ENCODE results near the gene USP2.
"Not testable (repeated sequence)": the region's sequence is repeated elsewhere in the genome, so short reads cannot be mapped to it uniquely, and the experiment has no call there.

USP2 gene

DNA sequence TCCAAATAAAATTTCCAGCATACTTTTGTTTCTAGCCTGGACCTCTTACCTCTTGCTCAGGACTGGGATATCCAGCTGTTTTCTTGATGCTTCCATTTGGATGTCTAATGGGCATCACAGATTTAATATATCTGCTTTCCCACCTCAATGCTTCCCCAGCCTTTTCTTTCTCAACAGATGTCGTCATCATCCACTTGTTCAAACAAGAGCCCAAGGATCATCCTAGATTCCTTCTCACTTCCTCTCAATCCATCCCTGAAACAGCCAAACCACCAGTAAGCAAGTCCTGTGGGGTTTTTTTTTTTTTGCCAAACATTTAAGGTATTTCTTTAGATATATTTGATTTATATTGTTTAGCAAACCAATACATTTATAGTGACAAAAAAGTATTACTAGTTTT, 29.0 kb upstream of the USP2 start:
- DNase-seq = no peak

DNA sequence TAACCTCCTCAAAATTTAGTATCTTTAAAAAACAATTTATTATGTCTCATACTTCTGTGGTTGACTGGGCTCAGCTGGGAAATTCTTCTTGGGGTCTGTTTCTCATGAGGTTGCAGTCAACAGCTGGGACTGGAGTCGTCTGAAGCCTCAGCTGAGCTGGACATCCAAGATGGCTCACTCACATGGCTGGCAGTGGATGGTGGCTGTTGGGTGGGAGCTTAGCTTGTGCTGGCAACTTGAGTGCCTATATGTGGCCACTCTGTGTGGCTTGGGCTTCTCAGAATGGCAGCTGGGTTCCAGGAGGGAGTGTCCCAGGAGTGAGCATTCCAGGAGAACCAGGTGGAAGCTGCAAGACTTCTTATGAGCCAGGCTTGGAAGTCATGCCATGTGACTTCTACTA, 28.2 kb upstream of the USP2 start:
- DNase-seq = no peak

DNA sequence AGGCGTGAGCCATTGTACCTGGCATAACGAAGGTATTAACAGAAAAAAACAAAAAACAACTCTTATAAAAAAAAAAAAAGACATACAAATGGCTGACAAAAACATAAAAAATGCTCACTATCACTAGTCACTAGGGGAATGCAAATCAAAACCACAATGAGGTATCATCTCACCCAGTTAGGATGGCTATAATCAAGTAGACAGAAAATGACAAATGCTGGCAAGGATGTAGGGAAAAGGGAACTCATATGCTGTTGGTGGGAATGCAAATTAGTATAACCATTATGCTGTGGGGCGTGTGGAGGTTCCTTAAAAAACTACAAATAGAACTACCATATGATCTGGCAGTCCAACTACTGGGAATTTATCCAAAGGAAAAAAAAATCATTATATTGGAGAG, 24.5 kb upstream of the USP2 start:
- DNase-seq = no peak

- DNase-seq = not testable (repeated sequence)
Measured at GRCh38 chr11:119405448-119405847, 24.0 kb upstream of the USP2 start.

GRCh38 chr11:119404872-119405271, 23.4 kb upstream of the USP2 start:
- no peak for DNase-seq

GRCh38 chr11:119403021-119403420, 21.5 kb upstream of the USP2 start:
- DNase-seq = no peak

DNA sequence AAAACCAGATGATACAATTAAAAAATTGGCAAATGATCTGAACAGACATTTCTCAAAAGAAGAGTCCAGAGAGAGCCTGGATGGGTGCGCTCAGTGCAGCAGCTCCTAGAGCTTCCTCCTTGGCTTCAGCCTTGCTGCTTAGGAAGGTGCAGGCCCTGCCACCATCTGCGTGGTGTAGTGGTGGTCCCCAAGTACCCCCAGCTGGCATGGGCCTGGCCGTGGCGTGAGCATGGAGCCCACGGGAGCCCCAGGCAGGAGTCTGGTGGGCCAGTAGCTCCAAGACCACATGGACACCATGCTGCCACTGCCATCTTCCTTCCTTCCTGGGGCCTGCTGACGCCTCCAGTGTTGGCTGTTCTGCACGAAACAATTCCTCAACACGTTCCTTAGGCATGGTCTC, 21.0 kb upstream of the USP2 start:
- no peak for DNase-seq

DNA sequence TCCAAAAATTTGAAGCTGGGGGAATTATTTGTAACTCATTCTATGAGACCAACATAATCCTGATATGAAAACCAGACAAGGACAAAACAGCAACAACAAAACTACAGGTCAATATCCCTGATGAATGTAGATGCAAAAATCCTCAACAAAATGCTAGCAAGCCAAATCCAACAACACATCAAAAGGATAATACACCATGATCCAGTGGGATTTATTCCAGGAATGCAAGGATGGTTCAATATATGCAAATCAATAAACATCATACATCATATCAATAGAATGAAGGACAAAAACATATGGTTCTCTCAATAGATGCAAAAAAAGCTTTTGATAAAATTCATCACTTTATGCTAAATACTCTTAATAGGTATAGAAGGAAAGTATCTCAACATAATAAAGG, 19.4 kb upstream of the USP2 start:
- no peak for DNase-seq

DNA sequence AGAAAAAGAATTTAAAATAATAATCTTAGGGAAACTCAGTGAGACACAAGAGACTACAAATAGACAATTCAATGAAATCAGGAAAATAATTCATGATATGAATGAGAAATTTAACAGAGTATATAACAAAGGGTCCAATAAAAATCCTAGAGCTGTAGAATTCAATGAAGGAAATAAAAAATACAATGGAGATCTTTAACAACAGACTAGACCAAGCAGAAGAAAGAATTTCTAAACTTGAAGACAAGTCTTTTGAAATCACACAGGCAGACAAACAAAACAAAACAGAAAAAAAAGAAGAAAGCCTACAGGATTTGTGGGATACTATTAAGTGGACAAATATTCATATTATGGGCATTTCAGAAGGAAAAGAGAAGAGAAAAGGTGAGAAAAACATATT, 16.2 kb upstream of the USP2 start:
- DNase-seq = no peak

DNA sequence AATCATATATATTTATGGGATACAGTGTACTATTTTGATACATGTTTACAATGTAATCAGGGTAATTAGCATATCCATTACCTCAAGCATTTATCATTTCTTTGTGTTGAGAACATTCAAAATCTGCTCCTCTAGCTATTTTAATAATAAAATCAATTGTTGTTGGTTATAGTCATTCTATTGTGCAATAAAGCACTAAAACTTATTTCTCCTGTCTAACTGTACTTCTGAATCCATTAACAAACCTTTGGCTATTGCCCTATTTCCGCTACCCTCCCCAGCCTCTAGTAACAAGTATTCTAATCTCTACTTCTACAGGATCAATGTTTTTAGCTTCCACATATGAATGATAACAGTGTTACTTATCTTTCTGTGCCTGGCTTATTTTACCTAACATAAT, 15.3 kb upstream of the USP2 start:
- no peak for DNase-seq

GRCh38 chr11:119391275-119391674, 9.8 kb upstream of the USP2 start:
- DNase-seq = no peak

DNA sequence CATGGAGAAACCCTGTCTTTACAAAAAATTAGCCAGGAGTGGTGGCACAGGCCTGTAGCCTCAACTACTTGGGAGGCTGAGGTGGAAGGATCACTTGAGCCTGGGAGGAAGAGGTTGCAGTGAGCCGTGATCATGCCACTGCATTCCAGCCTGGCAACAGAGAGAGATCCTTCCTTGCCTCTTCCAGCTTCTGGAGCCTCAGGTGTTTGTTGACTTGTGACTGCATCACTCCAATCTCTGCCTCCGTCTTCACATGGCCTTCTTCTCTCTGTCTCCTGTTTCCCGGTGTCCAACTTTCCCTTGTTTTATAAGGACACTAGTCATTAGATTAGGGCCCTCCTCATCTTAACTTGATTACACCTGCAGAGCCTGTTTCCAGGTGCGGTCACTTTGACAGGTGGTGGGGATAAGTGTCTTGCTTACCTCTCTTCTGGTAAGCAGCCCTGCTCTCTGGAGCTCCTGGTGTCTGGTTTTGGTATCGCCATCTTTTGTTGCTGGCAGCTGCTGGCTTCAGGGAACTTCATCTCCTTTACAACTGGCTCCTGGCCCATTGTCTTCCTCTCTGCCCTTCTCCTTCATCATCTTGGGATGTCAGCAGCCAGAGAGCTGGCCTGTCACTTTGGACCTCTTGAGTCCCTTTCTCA, 8.2 kb upstream of the USP2 start:
- no peak for DNase-seq

DNA sequence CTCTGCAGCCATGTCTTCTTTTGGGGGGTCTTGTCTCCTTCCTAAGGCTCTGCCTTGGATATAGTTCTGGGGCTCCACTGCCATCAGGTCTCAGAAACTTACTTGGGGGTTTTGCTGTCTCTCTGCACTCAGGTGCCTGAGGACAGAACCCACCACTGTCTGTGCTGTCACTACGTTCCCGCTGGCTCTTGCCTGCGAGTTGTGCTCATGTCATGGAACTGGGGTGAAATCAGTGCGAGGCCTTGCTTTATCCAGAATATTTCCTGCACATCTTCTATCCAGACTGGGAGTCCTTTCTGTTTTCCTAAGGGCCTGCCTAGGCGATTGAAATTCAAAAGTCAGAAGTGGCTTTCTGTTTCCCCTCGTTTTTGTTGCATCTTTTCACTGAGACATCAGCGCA, 6.6 kb upstream of the USP2 start:
- no peak for DNase-seq

DNA sequence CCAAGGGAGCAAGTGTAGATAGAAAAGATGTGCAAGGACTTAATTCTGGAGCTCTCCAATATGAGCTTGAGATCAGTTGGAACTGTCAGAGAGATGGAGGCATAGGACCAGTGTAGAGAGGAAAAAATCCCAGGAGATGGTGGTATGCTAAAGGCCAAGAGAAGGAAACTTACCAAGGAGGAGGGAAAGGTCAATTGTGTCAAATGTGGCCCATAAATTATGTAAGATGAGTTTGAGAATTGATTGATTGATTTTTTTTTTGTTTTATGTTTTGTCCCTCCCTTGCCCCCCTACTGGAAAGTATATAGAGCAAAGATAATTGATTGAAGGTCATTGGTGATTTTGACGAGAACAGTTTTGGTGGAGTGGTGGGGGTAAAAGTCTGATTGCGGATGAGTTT, 2.8 kb upstream of the USP2 start:
- no peak for DNase-seq

DNA sequence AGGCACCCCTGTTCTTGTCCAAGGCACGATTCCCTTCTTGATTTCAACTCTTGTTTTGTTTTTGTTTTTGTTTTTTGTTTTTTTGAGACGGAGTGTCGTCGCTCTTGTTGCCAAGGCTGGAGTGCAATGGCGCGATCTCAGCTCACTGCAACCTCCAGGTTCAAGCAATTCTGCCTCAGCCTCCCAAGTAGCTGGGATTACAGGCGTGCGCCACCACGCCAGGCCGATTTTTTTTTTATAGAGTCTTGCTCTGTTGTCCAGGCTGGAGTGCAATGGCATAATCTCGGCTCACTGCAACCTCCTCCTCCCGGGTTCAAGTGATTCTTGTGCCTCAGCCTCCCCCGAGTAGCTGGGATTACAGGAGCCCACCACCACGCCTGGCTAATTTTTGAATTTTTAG, 1.0 kb upstream of the USP2 start:
- DNase-seq = not testable (repeated sequence)

- no peak for DNase-seq
Measured at GRCh38 chr11:119382101-119382500, 611 bp upstream of the USP2 start.

- DNase-seq = no peak
Measured at GRCh38 chr11:119380827-119381180, 686 bp downstream of the USP2 start.

- DNase-seq = no peak
Measured at GRCh38 chr11:119380160-119380826, 1.2 kb downstream of the USP2 start.

- no peak for DNase-seq
Measured at GRCh38 chr11:119378851-119379465, 2.5 kb downstream of the USP2 start.

- DNase-seq = no peak
Measured at GRCh38 chr11:119377961-119378667, 3.4 kb downstream of the USP2 start.

DNA sequence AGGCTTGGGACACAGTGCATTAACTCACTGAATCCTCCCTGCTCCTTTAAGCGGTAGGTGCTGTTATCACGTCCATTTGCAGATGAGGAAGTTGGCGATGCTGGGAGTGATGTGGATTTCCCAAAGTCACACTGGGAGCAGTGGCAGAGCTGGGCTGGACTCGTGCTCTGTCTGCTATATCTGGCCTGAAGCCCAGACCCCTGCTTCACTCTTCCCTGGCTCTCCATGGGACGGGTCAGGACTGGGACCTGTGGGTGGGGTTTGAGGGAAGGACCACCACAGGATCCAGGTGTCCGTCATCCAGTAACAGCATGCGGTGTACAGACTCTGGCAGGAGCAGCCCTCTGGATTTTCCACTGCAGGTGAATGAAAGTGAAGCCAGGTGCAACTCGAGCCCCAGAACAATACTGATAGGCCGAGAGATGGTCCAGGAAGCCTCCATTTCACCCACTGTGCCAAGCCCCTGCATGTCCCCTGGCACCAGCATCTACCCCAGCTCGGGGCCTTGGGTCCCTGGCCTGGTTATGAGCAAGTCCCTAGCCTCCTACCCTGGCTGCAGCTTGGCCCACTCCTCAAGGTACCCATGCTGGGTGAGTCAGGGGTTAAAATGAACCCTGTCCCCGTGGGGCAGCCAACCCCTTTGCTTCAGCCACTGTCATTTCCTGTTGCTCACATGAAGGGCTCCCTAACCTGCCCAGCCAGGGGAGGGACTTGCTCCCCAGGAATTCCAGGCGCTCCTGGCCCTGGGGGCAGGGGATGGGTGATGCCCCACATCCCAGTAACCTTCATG, 4.2 kb downstream of the USP2 start:
- no peak for DNase-seq

DNA sequence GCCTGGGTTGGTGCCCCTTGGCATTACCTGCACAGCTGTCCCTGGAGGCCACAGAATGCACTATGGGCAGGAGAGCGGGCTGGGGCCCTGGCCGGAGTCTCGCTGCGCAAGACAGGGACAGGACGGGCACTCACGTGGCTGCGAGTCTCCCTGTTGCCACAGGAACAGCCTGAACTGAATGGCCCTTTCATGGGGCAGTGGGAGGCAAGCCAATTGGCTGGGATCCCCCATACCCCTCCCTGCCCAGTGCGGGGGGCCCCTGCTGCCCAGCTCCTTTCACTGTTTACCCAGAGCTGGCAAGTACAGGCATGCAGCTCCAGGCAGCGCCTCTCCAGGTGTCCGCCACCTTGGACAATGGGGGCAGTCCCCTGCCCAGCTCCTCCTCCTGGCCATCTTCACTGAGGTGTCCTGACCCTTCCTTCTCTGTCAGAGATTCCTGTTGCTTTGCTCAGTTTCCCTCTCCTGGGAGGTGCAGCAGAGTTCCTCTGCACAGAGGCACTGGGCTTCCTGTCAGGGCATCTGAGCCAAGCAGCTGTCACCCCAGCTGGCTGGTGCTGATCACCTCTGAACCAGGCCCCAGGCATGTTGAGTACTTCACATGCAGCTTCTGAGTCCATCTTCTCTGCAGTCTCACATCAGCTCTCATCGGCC, 5.2 kb downstream of the USP2 start:
- DNase-seq = no peak
